A673 (cell line): Measurements from ENCODE around the gene FAM114A1. TPM values are rescaled to one million over a fixed set of nuclear protein-coding genes. Genes with fewer than 3 reads are reported as not detected.

Source experiments
- BruUV-seq: library from RNA; stranded (reverse); fragments of 400-500 nt; replicated peaks from 2 replicates; lab custom pipeline; 2021; lab: Mats Ljungman, UMichigan
- CTCF ChIA-PET: fragments of 300-600 bp; sonication (Branson Sonifier 250); formaldehyde crosslinking; loops from one replicate; lab custom pipeline; 2022; ENCODE audit warnings: antibody characterized with exemption; lab: Charles Lee
- POLR2A ChIA-PET: fragments of 300-600 bp; sonication (Branson Sonifier 250); formaldehyde crosslinking; loops from one replicate; lab custom pipeline; 2022; ENCODE audit warnings: antibody characterized with exemption; ENCODE audit not compliant: low non-redundant PET; lab: Charles Lee
- DNase-seq: peaks from one replicate; pipeline ENCODE4 v3.0.0-alpha.2; 2015; ENCODE audit warnings: low spot score
- H3K27ac ChIP-seq: fragments of 200-600 bp; sonication (generic); 2 replicates; pipeline ENCODE4 v1.5.1; 2016; ENCODE audit warnings: mixed run types, low read depth, mild to moderate bottlenecking, mixed read lengths, antibody characterized with exemption, low read length; ENCODE audit not compliant: poor library complexity, severe bottlenecking
- H3K27me3 ChIP-seq: fragments of 200-600 bp; sonication (generic); replicated peaks from 2 replicates; pipeline ENCODE4 v1.6.1; 2017; ENCODE audit warnings: mixed run types, low read depth, mild to moderate bottlenecking, mixed read lengths, antibody characterized with exemption, low read length; ENCODE audit not compliant: insufficient read depth, poor library complexity
- H3K36me3 ChIP-seq: fragments of 200-600 bp; sonication (generic); 2 replicates; pipeline ENCODE4 v1.6.1; 2016; ENCODE audit warnings: mixed run types, mild to moderate bottlenecking, mixed read lengths, antibody characterized with exemption, low read length; ENCODE audit not compliant: insufficient read depth, poor library complexity, severe bottlenecking
- H3K4me1 ChIP-seq: fragments of 200-600 bp; sonication (generic); 2 replicates; pipeline ENCODE4 v1.6.1; 2017; ENCODE audit warnings: mixed run types, mild to moderate bottlenecking, mixed read lengths, antibody characterized with exemption, low read length; ENCODE audit not compliant: insufficient read depth, poor library complexity, severe bottlenecking
- H3K4me3 ChIP-seq: fragments of 200-600 bp; sonication (generic); 2 replicates; pipeline ENCODE4 v1.5.1; 2016; ENCODE audit warnings: low read depth, mixed run types, mild to moderate bottlenecking, mixed read lengths, low read length; ENCODE audit not compliant: poor library complexity, severe bottlenecking
- H3K9me3 ChIP-seq: fragments of 200-600 bp; sonication (generic); 2 replicates; pipeline ENCODE4 v1.6.1; 2016; ENCODE audit warnings: mixed run types, low read depth, mild to moderate bottlenecking, mixed read lengths, antibody characterized with exemption, low read length; ENCODE audit not compliant: poor library complexity, severe bottlenecking
- CTCF ChIP-seq: fragments of 300-800, 200-600 bp; sonication (generic); conservative IDR thresholded peaks from 2 replicates; pipeline ENCODE4 v1.5.1; 2017; ENCODE audit warnings: low read depth, mild to moderate bottlenecking, antibody characterized with exemption, low read length, moderate library complexity, mixed read lengths
- EZH2 ChIP-seq: fragments of 200-600 bp; sonication (generic); IDR thresholded peaks from 2 replicates; pipeline ENCODE4 v1.6.1; 2017; ENCODE audit warnings: borderline replicate concordance, low read depth, mild to moderate bottlenecking, mixed read lengths, antibody characterized with exemption, low read length; ENCODE audit not compliant: poor library complexity, severe bottlenecking
- intact Hi-C: fragments of 100-400 bp; cut with micrococcal nuclease; formaldehyde crosslinking; loops from one replicate; pipeline ENCODE4 v1.10.0; 2022; ENCODE audit not compliant: unreplicated experiment
- total RNA-seq: library from RNA; stranded (reverse); gene quantifications from 2 replicates; pipeline ENCODE4 v1.2.3, GENCODE V29; 2021

FAM114A1 gene
- total RNA-seq, 1 experiment from 2014 or later = 4.2 TPM

- intact Hi-C loops = no loop called here
- Histone ChIP-seq H3K9me3 (no peaks in the 10 kb centered on the region), H3K27me3 (no peaks in the 10 kb centered on the region), H3K4me1 (no peaks in the 10 kb centered on the region), H3K36me3 (no peaks in the 10 kb centered on the region), H3K4me3 (no peak overlapping the region), H3K27ac (no peak overlapping the region)
- no TSS peak for BruUV-seq
- no peak for TF ChIP-seq EZH2
- no peak for TF ChIP-seq CTCF
- no peak for DNase-seq
- ChIA-PET CTCF (no interaction called here), POLR2A (no interaction called here)
Observed at GRCh38 chr4:38964942-38965775, 97.6 kb downstream of the FAM114A1 start.

GRCh38 chr4:38965866-38966265, 98.3 kb downstream of the FAM114A1 start:
- no peaks in the 10 kb centered on the region for H3K9me3 ChIP-seq
- H3K4me3 ChIP-seq = no peak overlapping the region
- intact Hi-C loops = no loop called here
- no peak for DNase-seq
- ChIA-PET POLR2A (no interaction called here), CTCF (no interaction called here)
- no peaks in the 10 kb centered on the region for H3K27me3 ChIP-seq
- no peaks in the 10 kb centered on the region for H3K36me3 ChIP-seq
- BruUV-seq = no TSS peak
- H3K27ac ChIP-seq = no peak overlapping the region
- TF ChIP-seq CTCF (no peak), EZH2 (no peak)
- no peaks in the 10 kb centered on the region for H3K4me1 ChIP-seq

- peak; percentile 69 for DNase-seq
- POLR2A ChIA-PET = interaction anchor here (0.7 kb wide), 2 partner anchors 74 to 218 kb away, joined by 6 to 7 read pairs; no protein-coding TSS in a partner anchor
- no peak overlapping the region for H3K4me3 ChIP-seq
- H3K9me3 ChIP-seq = no peaks in the 10 kb centered on the region
- TF ChIP-seq EZH2 (no peak), CTCF (no peak)
- H3K36me3 ChIP-seq = no peaks in the 10 kb centered on the region
- H3K27me3 ChIP-seq = no peaks in the 10 kb centered on the region
- no peaks in the 10 kb centered on the region for H3K4me1 ChIP-seq
- CTCF ChIA-PET = no interaction called here
- intact Hi-C loops = no loop called here
- peak overlapping the region; percentile 75 for H3K27ac ChIP-seq
- no TSS peak for BruUV-seq
Observed at GRCh38 chr4:38967260-38968095, 99.9 kb downstream of the FAM114A1 start.
